HG02852 (cell line): ENCODE measurements around the gene PPFIA1.

Source experiments
- ATAC-seq: cut with Tn5 transposase; IDR thresholded peaks from one replicate; pipeline ENCODE4 v1.9.1; 2021; ENCODE audit warnings: mild to moderate bottlenecking, moderate library complexity; ENCODE audit not compliant: unreplicated experiment

PPFIA1 gene

DNA sequence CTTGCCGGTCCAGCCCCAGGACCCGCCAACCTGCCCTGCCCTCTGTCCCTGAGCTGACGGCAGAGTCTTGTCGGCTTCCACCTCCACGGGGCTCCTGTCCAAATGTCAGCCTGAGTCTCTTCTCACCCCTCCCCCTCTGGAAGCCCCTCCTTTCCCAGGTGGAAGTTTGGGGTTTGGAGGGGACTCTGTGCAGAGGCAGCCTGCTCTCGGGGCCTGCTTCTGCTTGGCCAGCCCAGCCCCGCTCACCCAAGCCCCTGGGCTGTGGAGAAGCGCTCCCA, 158.9 kb downstream of the PPFIA1 start:
- no peak for ATAC-seq

DNA sequence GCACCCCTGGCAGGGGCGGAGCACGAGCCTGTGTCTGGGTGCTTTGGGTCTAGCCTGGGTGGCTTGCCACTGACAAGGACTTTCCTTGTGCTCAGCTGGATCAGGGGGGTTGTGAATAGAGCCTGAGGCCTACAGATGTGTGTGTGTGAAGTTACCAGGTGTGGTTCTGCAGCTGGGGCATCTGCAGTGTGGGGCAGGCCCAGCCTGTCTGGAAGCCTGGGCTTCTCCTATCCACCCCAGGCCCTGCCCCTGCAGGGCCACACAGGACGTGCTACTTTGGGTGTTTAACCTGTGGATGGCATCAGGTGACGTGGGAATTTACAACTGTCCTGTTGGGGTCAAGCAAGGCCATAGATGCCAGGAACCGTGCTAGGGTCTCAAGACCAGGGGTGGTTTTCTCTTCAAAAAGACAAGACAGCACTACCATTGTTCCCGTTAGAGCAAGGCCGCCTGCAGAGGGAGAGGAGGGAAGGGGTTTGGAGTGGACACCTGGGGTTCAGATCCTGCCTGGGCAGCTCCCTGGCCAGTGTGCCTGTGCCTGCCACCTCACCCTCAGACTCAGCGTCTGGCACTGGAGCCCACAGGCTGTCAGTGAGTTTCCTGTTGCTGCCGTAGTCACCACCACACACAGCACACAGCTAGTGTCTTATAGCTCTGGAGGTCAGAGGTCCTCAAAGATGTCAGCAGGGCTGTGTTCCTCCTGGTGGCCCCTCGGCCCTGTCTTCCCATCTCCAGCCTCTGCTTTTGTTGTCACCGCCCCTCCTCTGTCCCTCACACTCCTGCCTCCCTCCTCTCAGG, 159.4 kb downstream of the PPFIA1 start:
- ATAC-seq: no peak

DNA sequence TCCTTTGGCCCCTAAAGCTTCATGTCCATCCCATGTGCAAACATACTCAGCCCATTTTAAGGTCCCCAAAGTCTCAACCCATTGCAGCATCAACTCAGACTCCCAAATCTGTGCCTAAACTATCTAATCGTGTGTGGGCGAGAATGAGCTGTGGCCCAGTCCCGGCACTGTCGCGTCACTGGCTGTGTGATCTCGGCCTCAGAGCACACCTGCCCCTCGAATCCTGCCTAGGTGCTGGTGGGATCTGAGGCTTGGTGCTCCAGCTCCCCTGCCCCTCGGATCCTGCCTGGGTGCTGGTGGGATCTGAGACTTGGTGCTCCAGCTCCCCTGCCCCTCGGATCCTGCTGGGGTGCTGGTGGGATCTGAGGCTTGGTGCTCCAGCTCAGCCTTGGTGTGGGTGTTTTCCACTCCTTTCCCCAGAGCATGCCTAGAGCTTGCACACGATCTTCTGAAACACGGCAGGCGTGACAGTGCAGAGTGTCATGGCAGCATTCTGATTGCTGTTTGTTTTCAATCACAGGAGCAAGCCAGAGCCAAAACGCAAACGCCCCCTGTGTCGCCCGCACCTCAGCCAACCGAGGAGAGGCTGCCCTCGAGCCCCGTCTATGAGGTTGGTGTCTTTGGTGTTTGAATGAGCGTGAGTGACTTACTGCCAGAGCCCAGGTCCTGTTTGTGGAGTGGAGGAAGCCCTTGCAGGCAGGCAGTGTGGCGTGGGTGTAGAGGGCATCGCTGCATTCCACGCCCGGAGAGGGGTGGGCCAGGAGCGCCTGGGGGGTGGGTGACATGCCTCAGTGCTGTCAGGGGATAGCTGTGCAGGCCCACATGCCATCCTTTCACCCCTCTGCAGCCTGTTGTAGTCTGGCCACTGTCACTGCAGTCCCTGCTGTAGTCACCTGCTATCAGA, 160.4 kb downstream of the PPFIA1 start:
- ATAC-seq: no peak

DNA sequence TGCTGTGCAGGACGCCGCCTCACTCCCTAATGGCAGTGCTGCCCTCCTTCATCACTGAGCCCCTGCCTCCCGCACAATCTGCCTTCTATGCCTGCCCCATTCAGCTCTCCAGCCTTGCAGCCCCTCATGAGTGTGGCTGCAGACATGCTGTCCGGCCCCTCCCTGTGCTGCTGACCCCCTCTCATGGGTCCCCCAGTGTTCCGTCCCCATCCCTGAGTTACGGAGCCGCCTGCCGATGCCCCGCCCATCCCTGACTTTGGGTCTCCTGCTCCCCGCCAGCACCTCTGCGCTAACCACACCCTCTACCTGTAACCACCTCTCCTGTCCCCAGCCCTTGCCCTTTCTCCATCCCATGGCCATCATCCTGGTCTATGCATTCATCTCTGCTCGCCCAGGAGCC, 161.1 kb downstream of the PPFIA1 start:
- ATAC-seq: no peak

DNA sequence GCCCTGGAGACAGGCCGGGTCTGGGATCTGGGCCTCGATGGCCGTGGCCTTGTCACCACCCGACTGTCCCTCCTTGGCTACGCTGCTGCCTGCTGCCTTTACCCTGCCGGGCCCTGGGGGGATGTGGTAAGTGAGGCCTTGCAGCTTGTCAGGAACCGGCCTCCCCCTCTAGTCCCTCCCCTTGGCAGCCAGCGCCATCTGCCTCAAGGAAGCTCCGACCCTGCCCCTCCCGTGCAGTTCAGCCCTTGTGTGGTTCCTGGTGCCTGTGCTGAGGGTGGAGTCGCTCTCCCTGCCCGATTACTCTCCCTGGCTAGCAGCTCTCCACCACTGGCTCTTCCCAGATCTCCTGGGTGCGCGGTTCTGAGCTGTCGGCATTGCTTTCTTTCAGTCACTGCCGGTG, 161.6 kb downstream of the PPFIA1 start:
- no peak for ATAC-seq

GRCh38 chr11:70432580-70432979, 162.1 kb downstream of the PPFIA1 start:
- no peak for ATAC-seq

DNA sequence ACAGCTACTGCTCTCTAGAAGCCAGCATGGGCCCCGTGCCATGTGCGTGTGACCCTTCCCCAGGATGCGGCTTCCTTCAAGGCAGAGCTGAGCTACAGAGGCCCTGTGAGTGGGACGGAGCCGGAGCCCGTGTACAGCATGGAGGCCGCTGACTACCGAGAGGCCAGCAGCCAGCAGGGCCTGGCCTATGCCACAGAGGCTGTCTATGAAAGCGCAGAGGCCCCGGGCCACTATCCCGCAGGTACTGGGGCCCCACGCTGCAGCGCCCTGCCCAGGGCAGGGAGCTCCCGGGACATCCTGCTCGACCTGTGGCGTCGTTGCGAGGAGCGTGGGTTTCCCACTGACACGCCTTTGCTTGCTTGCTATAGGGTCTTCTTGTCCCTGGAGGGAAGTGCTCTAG, 162.5 kb downstream of the PPFIA1 start:
- ATAC-seq: no peak

DNA sequence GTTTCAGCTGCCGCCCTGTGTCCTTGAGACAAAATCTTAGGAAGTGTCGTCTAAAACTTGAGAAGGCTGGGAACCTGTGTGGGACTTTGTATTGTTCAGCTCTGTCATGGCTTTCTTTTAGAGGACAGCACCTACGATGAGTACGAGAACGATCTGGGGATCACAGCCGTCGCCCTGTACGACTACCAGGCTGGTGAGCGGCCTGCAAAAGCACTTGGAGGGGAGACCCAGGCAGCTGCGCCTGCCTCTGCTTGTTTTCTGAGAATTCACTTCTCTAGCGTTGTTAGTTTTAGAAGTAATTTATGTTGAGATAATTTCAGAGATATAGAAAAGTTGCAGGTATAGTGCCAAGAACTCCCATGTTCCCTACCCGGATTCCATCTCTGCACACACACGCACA, 163.0 kb downstream of the PPFIA1 start:
- ATAC-seq: no peak
